Vagina (tissue), 2 donors: ENCODE results near the gene KCNMB2.

ENCODE experiments used
- CTCF ChIP-seq, 3 experiments: fragments of 450-650 bp in 2 of 3; fragments of 200-600 bp in 1 of 3; sonication (generic) in 1 of 3; IDR thresholded peaks; one replicate each; pipeline ENCODE4 v1.5.1; 2017 to 2019; ENCODE audit warnings: antibody characterized with exemption in 3 of 3, mild to moderate bottlenecking in 2 of 3, moderate library complexity in 2 of 3
- POLR2AphosphoS5 ChIP-seq, 2 donors: sonication (generic); formaldehyde crosslinking; IDR thresholded peaks; one replicate each; pipeline ENCODE4 v1.9.0; 2017; ENCODE audit warnings: antibody characterized with exemption in 2 of 2, mild to moderate bottlenecking in 2 of 2, low read depth in 1 of 2; ENCODE audit not compliant: insufficient read depth in 1 of 2

- no peak for TF ChIP-seq CTCF (IDR thresholded peaks at IDR 0.05)
- no peak for TF ChIP-seq POLR2AphosphoS5 (IDR thresholded peaks at IDR 0.05; ENCODE audit: insufficient read depth in 1 of 2, low read depth in 1 of 2)
These were observed 286.9 kb downstream of the KCNMB2 start for GRCh38 chr3:178823150-178823549.
